Amniotic epithelial cell (primary cell): ENCODE data around the gene PTPN3.

Experiments
- DNase-seq: peaks from one replicate; pipeline ENCODE4 v3.0.0-alpha.2; 2010; ENCODE audit warnings: low read depth

The PTPN3 gene

GRCh38 chr9:109424618-109425017 is 73.5 kb downstream of the PTPN3 start:
- DNase-seq: no peak

DNA sequence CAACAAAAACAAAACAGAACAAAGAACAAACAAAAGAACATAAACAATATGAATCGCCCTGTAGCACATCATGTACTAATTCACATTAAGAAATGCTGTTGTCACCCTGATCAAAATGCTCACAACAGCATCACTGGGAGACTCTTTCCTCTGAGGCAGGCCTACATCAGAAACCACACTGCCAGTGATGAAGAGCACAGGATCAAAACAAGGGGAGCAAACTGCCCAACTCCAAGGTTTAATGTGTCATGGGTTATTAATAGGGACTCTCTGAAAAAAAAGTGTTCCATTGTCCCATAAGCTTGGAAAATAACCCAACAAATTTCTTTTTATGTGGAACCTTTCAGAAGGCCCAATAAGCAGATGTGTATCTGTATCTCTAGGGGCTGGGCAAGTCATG is 74.2 kb downstream of the PTPN3 start:
- DNase-seq: no peak

DNA sequence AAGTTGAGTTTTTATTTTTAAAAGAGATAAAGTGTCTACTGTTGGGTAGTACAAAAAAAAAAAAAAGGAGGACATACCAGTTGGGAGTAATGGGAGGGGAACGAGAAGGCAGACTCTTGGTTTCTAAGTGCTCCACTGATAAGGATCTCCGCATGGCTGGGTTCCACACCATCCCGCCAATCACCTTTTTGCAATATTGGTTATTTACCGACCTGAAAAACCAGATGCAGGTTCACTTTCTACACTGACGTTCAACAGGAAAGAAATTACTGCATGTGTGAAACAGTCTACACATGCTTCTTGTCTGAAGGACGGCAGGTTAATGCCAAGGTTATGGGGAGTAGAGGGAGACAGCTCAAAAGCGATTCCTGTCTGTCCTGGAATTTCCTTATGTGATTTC is 75.5 kb downstream of the PTPN3 start:
- DNase-seq: no peak

- DNase-seq: no peak
Observed at GRCh38 chr9:109421026-109421970, 76.8 kb downstream of the PTPN3 start.

- DNase-seq: no peak
Observed at GRCh38 chr9:109419531-109419930, 78.6 kb downstream of the PTPN3 start.

GRCh38 chr9:109418827-109419226 is 79.3 kb downstream of the PTPN3 start:
- no peak for DNase-seq

DNA sequence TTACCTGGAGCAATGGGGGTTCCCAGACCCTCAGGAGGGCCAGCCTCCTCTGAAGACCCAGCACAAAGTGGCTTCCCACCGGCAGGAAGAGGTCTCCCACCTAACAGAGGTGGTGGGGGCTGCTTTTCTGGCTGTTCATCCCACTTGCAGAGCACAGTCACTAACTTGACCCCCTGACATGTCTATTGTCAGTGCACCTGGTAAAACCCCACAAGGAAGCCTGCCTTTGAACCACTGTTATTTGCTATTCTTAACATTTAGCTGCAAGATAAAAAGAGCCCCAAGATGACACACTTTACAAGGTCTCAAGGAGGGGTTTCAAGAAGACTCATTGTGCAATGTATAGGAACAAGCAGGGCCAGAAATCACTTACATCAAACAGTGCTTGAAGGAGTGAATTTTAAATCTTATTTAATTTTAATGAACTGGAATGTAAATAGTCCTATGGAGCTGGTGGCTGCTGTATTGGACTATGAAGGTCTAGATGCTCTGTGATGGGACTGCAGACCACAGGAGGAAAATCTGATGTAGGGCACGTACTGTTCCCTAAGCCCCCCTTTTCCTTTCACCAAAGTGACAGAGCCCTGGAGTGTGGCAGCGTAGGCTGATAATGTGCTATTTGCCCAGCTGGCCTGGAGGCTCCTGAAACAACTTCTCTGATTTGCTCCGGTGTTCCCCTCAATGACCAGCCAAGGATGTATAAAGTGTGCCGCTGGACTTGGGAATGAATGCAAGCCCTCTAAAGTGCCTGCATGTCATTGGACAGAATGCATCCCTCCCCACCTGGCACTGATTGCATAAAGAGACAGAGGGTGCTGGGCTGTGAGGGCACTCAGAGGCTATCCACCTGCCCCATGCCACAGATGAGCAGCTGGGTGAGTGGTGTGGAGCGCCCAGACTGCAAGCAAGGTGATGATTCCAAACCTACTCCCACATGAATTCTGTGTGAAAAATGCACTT is 80.2 kb downstream of the PTPN3 start:
- no peak for DNase-seq

DNA sequence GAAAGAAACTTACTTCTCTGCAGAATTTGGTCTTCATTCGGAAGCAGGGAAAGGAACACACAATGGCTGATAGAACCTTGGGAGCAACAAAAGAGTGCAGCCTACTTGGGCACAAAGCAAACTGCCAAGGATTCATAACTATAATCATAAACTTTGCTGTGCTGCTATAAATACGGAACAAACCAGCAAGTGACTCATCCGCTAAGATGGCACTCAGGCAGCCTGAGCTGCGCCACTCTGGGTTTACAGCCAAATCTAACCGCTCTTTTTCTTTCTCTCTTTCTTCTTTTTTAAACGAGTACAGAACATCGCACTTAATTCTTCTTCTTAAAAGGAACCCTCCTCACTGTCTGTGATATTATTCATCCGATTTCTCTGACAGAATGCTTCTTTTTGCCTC is 81.1 kb downstream of the PTPN3 start:
- DNase-seq: peak; percentile 29

- DNase-seq: no peak
Observed at GRCh38 chr9:109416135-109416706, 81.9 kb downstream of the PTPN3 start.

DNA sequence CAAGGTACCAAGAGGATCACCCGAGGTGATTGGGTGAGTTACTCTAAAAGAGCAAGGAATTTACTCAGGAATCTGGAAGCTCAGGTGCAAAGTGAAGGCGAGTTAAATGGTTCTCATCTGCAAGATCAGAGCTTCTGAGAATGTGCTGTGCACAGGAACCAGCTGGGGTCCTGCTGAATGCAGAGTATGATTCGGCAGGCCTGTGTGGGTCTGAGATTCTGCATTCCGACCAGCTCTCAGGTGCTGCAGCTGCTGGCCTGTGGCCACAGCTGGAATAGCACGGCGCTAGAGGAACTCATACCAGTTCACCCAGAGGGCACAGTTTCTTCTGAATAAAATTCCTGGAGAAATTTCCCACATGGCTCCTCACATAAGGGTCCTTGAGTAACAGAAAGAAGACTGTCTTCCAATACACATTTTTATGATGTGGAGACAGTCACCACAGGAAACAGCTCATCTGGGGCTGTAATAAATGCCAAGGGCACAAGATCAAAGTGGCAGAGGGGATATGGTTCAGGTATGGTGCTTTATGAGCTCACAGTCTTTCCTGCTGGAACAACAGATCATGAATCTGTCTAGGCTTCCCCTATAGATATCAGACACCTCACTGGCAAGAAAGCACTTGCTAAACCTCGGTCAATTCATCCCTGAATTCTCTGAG is 83.9 kb downstream of the PTPN3 start:
- no peak for DNase-seq

GRCh38 chr9:109411798-109412352 is 86.2 kb downstream of the PTPN3 start:
- peak; percentile 56 for DNase-seq

- peak; percentile 19 for DNase-seq
Observed at GRCh38 chr9:109411069-109411761, 86.9 kb downstream of the PTPN3 start.

DNA sequence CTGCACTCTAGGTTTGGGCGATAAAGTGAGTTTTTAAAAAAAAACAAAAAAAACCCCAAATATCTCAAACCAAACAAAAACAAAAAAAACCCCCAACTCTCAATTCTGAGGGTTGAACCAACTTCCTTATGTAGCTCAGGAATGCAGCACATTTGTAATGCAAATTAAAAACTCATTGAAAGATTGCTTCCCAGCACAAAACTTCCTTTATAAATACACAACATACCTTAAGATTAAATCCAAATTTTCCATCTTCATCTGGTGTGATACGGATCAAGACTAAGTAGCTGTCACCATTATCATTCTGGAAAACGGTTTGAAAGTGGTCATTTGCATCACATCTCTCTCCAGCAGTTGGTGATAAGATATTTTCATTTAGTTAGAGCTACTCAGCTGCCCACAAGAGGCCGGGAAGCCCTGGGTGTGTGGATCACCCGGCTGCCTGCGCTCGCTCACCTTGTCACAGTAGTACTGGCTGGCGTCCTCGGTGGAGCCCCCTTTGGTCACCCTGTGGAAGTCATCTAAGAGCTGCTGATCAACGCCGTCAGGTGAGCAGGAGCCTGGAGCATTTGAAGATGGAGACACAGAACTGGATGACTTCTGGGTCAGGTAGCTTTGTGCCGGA is 88.2 kb downstream of the PTPN3 start:
- no peak for DNase-seq

GRCh38 chr9:109408759-109409462 is 89.2 kb downstream of the PTPN3 start:
- peak; percentile 18 for DNase-seq

- DNase-seq: no peak
Observed at GRCh38 chr9:109403766-109404320, 94.3 kb downstream of the PTPN3 start.

GRCh38 chr9:109403116-109403515 is 95.0 kb downstream of the PTPN3 start:
- no peak for DNase-seq

DNA sequence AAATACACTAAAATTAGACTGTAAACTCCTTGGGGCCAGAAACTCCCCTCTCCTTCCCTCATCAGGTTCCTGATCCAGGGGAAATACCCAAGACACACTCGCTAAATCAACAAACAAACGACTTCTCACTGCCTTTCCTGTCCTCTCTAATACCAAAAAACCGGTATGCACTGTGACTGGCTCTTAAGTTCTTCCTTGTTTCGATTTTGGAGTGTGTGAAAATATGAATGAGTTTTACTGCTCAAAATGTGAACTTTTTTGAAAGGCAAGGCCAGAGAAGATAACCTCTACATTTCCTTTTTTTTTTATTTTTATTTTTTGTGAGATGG is 96.2 kb downstream of the PTPN3 start:
- DNase-seq: no peak

DNA sequence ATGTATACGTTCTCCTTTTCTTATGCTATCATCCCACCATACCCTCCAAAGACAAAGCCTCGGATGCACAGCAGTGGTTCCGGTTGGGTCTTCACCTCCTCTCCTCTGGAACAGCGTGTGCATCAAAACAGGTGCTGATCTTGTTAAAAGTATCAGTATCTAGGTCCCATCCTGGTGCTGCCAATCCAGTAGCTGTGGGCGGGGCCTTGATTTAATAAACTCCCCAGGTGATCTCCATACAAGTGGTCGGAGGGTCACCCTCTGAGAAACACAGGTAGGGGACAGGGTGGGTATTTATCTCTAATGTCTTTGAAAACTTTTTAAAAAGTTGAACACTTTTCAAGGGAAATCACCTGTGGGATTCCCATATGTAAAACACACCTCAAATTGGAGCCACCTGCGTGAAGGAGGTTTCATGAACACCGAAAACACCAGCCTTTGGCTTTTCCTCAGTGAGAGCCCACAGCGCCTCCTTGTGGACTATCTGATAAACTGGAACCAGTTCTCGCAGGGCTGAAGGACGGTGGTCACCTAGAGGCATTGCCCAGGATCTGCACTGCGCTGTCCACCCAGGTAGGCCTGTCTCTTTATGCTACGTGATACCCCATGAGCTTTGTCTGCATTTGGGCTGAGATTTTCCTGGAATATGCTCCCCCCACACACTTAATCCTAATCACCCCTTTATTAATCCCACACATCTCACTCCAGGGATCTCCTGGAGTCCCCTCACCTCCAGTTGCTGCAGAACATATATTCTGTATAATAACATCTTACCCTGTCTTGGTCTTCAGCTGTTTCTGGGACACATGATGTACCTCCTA is 96.7 kb downstream of the PTPN3 start:
- DNase-seq: peak; percentile 54
